CD14-positive monocyte (primary cell): Measurements from ENCODE around the gene RDH12. TPM values are rescaled to one million over a fixed set of nuclear protein-coding genes. Genes with fewer than 3 reads are reported as not detected.

Source experiments
- DNase-seq, 3 donors: peaks; one replicate each; pipeline ENCODE4 v3.0.0-alpha.2; 2011 to 2022
- H2AFZ ChIP-seq: 2 replicates; pipeline ENCODE4 v1.6.0; 2012; ENCODE audit warnings: mild to moderate bottlenecking, low read depth, low read length, inconsistent platforms; ENCODE audit not compliant: insufficient read depth, poor library complexity, severe bottlenecking
- H3K27ac ChIP-seq, 2 donors: 1 replicate in 1 of 2; 2 replicates in 1 of 2; pipeline ENCODE4 v1.5.1; 2012 to 2013; ENCODE audit warnings: low read length in 2 of 2, control low read depth in 1 of 2, inconsistent platforms in 1 of 2, low read depth in 1 of 2, mild to moderate bottlenecking in 1 of 2
- H3K27me3 ChIP-seq, 2 donors: one replicate each; pipeline versions ENCODE4 v1.6.0 to v1.6.1; 2011 to 2013; ENCODE audit warnings: low read length in 2 of 2; ENCODE audit not compliant: control insufficient read depth in 2 of 2, insufficient read depth in 2 of 2
- H3K36me3 ChIP-seq, 2 donors: replicated peaks in 1 of 2; 1 replicate in 1 of 2; 2 replicates in 1 of 2; pipeline versions ENCODE4 v1.5.1 to v1.6.1; 2012 to 2013; ENCODE audit warnings: low read length in 2 of 2, control low read depth in 1 of 2, inconsistent platforms in 1 of 2, mild to moderate bottlenecking in 1 of 2; ENCODE audit not compliant: insufficient read depth in 2 of 2, control insufficient read depth in 1 of 2
- H3K4me1 ChIP-seq, 2 donors: 1 replicate in 1 of 2; 2 replicates in 1 of 2; pipeline versions ENCODE4 v1.5.1 to v1.6.1; 2012 to 2013; ENCODE audit warnings: low read length in 2 of 2, control low read depth in 1 of 2, inconsistent platforms in 1 of 2, mild to moderate bottlenecking in 1 of 2, moderate library complexity in 1 of 2; ENCODE audit not compliant: insufficient read depth in 2 of 2, control insufficient read depth in 1 of 2
- H3K4me2 ChIP-seq: replicated peaks from 2 replicates; pipeline ENCODE3; 2012; ENCODE audit warnings: low read length, moderate library complexity, mild to moderate bottlenecking; ENCODE audit not compliant: poor library complexity, severe bottlenecking; ENCODE audit errors: extremely low read depth
- H3K4me3 ChIP-seq, 3 experiments: fragments of 200-600 bp in 1 of 3; sonication (generic) in 1 of 3; replicated peaks in 1 of 3; 1 replicate in 2 of 3; 2 replicates in 1 of 3; pipeline ENCODE4 v1.5.1; 2011 to 2013; ENCODE audit warnings: low read length in 3 of 3, mild to moderate bottlenecking in 3 of 3, control low read depth in 2 of 3, low read depth in 2 of 3, inconsistent platforms in 1 of 3, moderate library complexity in 1 of 3
- H3K79me2 ChIP-seq: 2 replicates; pipeline ENCODE4 v1.6.0; 2012; ENCODE audit warnings: mild to moderate bottlenecking, control low read depth, inconsistent platforms, low read length, moderate library complexity; ENCODE audit not compliant: insufficient read depth
- H3K9ac ChIP-seq: 2 replicates; pipeline ENCODE4 v1.6.0; 2017; ENCODE audit warnings: low read length, mild to moderate bottlenecking; ENCODE audit not compliant: insufficient read depth, poor library complexity, severe bottlenecking
- H3K9me3 ChIP-seq, 2 donors: replicated peaks in 1 of 2; 1 replicate in 1 of 2; 2 replicates in 1 of 2; pipeline versions ENCODE4 v1.5.1 to v1.6.1; 2012 to 2013; ENCODE audit warnings: low read length in 2 of 2, control low read depth in 1 of 2; ENCODE audit not compliant: control insufficient read depth in 1 of 2, insufficient read depth in 1 of 2
- H4K20me1 ChIP-seq: 2 replicates; pipeline ENCODE4 v1.6.0; 2012; ENCODE audit warnings: mild to moderate bottlenecking, low read length, control low read depth, moderate library complexity; ENCODE audit not compliant: insufficient read depth
- H3K27ac Mint-ChIP-seq, 7 donors: one replicate each; pipeline ENCODE4 v1.8.0; 2020; ENCODE audit warnings: mild to moderate bottlenecking in 7 of 7, mixed read lengths in 7 of 7, moderate library complexity in 6 of 7, inconsistent platforms in 2 of 7
- H3K27me3 Mint-ChIP-seq, 3 donors: one replicate each; pipeline ENCODE4 v1.8.0; 2021 to 2022; ENCODE audit warnings: low read depth in 3 of 3, mild to moderate bottlenecking in 3 of 3, mixed read lengths in 3 of 3, moderate library complexity in 3 of 3, inconsistent platforms in 1 of 3
- H3K36me3 Mint-ChIP-seq, 2 donors: one replicate each; pipeline ENCODE4 v1.8.0; 2020; ENCODE audit warnings: mixed read lengths in 2 of 2, inconsistent platforms in 1 of 2, mild to moderate bottlenecking in 1 of 2
- H3K4me1 Mint-ChIP-seq: one replicate; pipeline ENCODE4 v1.8.0; 2020; ENCODE audit warnings: mild to moderate bottlenecking, mixed read lengths
- H3K4me3 Mint-ChIP-seq, 2 donors: one replicate each; pipeline ENCODE4 v1.8.0; 2020; ENCODE audit warnings: mild to moderate bottlenecking in 2 of 2, mixed read lengths in 2 of 2, moderate library complexity in 1 of 2
- H3K9me3 Mint-ChIP-seq, 7 donors: one replicate each; pipeline ENCODE4 v1.8.0; 2020 to 2022; ENCODE audit warnings: mixed read lengths in 7 of 7, mild to moderate bottlenecking in 6 of 7, moderate library complexity in 6 of 7, inconsistent platforms in 2 of 7
- CTCF ChIP-seq: fragments of 200-600 bp; IDR thresholded peaks from one replicate; pipeline ENCODE4 v1.8.0; 2022; ENCODE audit warnings: antibody characterized with exemption, mild to moderate bottlenecking
- WGBS: methylation state at CpG from one replicate; pipeline ENCODE4 v1.1.5; 2013; ENCODE audit warnings: missing lambda C conversion rate; ENCODE audit not compliant: insufficient coverage; 5-methylcytosine and 5-hydroxymethylcytosine counted together
- intact Hi-C, 2 donors: fragments of 100-400 bp; cut with micrococcal nuclease; formaldehyde crosslinking; loops; one replicate each; pipeline versions ENCODE4 v1.15.0 to v1.15.1; 2023
- polyA plus RNA-seq, 3 donors: library from polyadenylated mRNA; depleted of rRNA in 1 of 3; unstranded in 2 of 3; stranded (reverse) in 1 of 3; fragments of 300-500 nt in 2 of 3; fragments of >200 nt in 1 of 3; fragmentation: Illumina TruSeq in 2 of 3; gene quantifications; 1 replicate in 2 of 3; 2 replicates in 1 of 3; pipeline ENCODE4 v1.2.3, GENCODE V29; 2012 to 2021

Gene RDH12
- polyA plus RNA-seq, 3 donors = 0.17 TPM; not detected in 2

- H3K9me3 Mint-ChIP-seq = peaks cover 0 to 2% (median 0%) of the 10 kb centered on the region in 7 donors
- Histone ChIP-seq H3K27me3 (no peaks in the 10 kb centered on the region), H3K4me1 (peaks cover 18 to 26% of the 10 kb centered on the region in 2 donors), H3K36me3 (peaks cover 12 to 53% of the 10 kb centered on the region in 2 donors), H2AFZ (no peak overlapping the region), H3K4me3 (peak overlapping the region in 1 of 3 experiments; percentile 13), H3K79me2 (no peaks in the 10 kb centered on the region), H4K20me1 (no peaks in the 10 kb centered on the region), H3K27ac (peak overlapping the region; percentile 13 to 81), H3K9me3 (no peaks in the 10 kb centered on the region), H3K9ac (no peak overlapping the region), H3K4me2 (no peak overlapping the region)
- no peak for TF ChIP-seq CTCF
- peaks cover 21% of the 10 kb centered on the region for H3K4me1 Mint-ChIP-seq
- 77% methylated on average over 3 of the region's 3 CpGs for WGBS
- DNase-seq = peak; percentile 46 to 67 (median 52)
- H3K27ac Mint-ChIP-seq = peak overlapping the region; percentile 87 to 93 (median 89)
- no peak overlapping the region for H3K4me3 Mint-ChIP-seq
- intact Hi-C loops = no loop called here
- H3K36me3 Mint-ChIP-seq = peaks cover 55 to 68% of the 10 kb centered on the region in 2 donors
- peaks cover 0 to 2% (median 0%) of the 10 kb centered on the region in 3 donors for H3K27me3 Mint-ChIP-seq
Measured at GRCh38 chr14:67680121-67680602, 21.5 kb upstream of the RDH12 start.

- Mint-ChIP-seq H3K27me3 (peaks cover 0 to 2% (median 0%) of the 10 kb centered on the region in 3 donors), H3K4me1 (peaks cover 16% of the 10 kb centered on the region), H3K27ac (peak overlapping the region; percentile 87 to 93 (median 89)), H3K4me3 (no peak overlapping the region), H3K9me3 (peaks cover 0 to 2% (median 0%) of the 10 kb centered on the region in 7 donors), H3K36me3 (peaks cover 62 to 72% of the 10 kb centered on the region in 2 donors)
- WGBS = 20% methylated on average over 2 of the region's 2 CpGs
- H3K4me1 ChIP-seq = peaks cover 15 to 20% of the 10 kb centered on the region in 2 donors
- intact Hi-C loops = no loop called here
- no peaks in the 10 kb centered on the region for H3K9me3 ChIP-seq
- no peaks in the 10 kb centered on the region for H3K79me2 ChIP-seq
- H3K27ac ChIP-seq = peak overlapping the region; percentile 30 to 81
- H3K27me3 ChIP-seq = no peaks in the 10 kb centered on the region
- H3K4me3 ChIP-seq = peak overlapping the region in 1 of 3 experiments; percentile 13
- DNase-seq = peak; percentile 76 to 94 (median 86)
- peak overlapping the region; percentile 2 for H3K4me2 ChIP-seq
- H4K20me1 ChIP-seq = no peaks in the 10 kb centered on the region
- H3K36me3 ChIP-seq = peaks cover 12 to 60% of the 10 kb centered on the region in 2 donors
- TF ChIP-seq CTCF = no peak
- peak overlapping the region; percentile 17 for H3K9ac ChIP-seq
- peak overlapping the region; percentile 75 for H2AFZ ChIP-seq
Measured at GRCh38 chr14:67680941-67681340, 20.7 kb upstream of the RDH12 start.
